HuH-7.5 (cell line): ENCODE results near the gene CYP2A13.
"Not testable (repeated sequence)": the region's sequence is repeated elsewhere in the genome, so short reads cannot be mapped to it uniquely, and the experiment has no call there.

Source experiments
- DNase-seq: peaks from one replicate; pipeline ENCODE4 v3.0.0; 2011; ENCODE audit warnings: low spot score

The CYP2A13 gene, protein sequence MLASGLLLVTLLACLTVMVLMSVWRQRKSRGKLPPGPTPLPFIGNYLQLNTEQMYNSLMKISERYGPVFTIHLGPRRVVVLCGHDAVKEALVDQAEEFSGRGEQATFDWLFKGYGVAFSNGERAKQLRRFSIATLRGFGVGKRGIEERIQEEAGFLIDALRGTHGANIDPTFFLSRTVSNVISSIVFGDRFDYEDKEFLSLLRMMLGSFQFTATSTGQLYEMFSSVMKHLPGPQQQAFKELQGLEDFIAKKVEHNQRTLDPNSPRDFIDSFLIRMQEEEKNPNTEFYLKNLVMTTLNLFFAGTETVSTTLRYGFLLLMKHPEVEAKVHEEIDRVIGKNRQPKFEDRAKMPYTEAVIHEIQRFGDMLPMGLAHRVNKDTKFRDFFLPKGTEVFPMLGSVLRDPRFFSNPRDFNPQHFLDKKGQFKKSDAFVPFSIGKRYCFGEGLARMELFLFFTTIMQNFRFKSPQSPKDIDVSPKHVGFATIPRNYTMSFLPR

DNA sequence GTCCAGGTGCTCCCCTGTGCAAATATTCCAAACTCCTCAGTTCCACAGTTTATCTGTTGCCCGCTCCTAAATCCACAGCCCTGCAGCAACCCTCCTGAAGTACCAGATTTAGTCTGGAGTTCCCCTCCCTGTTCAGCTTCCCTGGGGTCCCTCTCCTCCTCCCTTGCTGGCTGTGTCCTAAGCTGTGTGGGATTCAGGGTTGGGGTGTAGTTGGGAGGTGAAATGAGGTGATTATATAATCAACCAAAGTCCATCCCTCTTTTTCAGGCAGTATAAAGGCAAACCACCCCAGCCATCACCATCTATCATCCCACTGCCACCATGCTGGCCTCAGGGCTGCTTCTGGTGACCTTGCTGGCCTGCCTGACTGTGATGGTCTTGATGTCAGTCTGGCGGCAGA, at the start of gene CYP2A13:
TSS of gene CYP2A13 (plus strand) at position 301 of the 400 bp plus-strand sequence. CDS start at position 322, 21 bp downstream.
- no peak for DNase-seq

DNA sequence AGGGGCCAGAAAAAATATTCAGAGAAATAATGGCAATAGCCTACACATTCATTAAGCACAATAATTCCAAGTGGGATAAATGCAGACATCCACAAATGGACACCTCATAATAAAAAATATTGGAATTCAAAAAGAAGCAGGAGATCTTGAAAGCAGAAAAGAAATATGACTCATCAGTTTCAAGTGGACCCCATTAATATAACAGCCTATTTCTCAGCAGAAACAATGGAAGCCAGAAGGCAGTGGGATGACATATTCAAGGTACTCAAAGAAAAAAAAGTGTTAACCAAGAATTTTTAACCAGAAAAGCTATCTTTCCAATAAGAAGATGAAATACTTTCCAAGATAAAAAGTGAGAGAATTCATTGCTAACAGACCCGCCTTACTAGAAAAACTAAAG, 48.4 kb upstream of the CYP2A13 start:
- DNase-seq, result no peak

DNA sequence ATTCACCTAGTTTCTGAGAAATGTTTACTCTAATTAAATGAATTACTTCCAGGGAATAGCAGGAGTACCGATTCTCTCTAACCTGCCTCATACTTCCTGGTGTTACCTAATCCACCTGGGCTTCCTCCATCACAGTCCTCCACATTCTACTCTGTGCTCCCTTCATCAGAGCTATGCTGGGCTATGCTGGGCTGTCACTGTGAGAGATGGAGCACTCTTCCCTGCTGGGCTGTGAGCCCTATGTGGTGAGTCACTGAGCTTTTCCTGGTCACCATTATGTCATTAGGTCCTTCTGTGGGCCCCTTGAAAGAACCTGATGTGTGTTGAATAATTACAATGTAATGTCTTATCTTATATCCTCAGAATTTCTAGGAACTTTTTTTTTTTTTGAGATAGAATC, 43.2 kb upstream of the CYP2A13 start:
- not testable (repeated sequence) for DNase-seq

DNA sequence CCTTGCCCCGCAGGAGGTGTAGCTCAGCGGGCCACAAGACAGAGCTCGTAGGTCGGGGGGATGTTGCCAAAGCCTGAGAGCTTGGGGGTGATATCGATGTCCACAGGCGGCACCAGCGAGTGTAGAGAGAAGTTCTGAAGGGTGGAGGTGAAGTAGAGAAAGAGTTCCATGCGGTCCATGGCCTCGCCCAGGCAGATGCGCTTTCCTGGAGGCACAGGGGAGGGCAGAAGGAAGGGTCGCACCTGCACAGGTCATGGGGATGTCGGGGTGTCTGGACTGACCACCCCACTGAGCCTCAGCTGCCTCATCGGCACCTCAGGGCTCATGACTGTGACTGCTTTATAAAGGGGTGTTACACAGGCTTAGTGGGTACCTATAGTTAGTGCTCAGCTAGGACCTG, 37.8 kb upstream of the CYP2A13 start:
- no peak for DNase-seq

DNA sequence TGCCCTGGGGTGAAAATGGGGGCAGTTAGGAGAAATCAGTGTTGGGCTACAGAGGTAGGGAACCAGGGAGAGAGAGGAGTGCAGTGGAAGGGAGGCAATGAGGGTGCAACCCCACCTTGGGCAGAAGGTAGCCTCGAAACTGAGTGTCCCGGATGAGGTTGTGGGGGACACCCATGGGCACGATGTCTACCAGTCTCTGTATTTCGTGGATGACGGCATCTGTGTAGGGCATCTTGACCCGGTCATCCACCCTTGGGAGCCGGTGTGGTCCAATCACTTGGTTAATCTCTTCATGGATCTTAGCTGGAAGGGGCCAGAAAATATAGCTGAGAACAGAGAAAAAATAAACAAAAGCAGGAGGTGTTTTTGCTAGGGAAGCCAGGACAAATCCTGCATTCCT, 36.1 kb upstream of the CYP2A13 start:
- DNase-seq, result not testable (repeated sequence)

DNA sequence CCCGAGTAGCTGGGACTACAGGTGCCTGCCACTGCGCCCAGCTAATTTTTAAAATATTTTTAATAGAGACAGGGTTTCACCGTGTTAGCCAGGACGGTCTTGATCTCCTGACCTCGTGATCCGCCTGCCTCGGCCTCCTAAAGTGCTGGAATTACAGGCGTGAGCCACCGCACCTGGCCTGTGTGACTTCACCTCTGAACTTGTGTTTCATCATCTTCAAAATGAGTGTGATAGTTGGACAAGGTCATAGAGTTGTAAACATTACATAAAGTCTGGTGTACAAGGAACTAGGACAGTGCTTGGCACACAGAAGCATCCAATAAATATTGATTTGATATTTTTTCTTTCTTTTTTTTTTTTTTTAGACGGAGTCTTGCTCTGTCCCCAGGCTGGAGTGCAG, 34.9 kb upstream of the CYP2A13 start:
- not testable (repeated sequence) for DNase-seq

DNA sequence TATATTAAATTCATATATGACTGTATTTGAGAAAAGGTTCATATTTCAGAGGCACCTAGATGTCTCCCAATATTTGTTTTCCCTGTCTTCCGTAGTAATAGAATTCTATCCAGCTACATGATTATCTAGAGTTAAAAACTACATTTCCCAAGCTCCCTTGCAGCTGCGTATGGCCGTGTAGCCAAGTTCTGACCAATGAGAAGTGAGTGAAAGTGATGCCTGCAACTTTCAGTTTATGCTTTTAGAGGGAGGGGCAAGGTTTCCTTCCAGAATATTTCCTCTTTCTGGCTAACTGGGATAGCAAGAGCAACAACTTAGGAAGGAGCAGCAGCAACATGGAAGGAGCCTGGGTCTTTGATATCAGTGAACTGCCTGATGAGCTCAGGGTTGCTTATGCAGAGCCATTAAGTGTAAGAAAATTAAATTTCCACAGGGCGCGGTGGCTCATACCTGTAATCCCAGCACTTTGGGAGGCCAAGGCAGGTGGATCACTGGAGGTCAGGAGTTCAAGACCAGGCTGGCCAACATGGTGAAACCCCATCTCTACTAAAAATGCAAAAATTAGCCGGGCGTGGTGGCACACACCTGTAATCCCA, 23.2 kb upstream of the CYP2A13 start:
- no peak for DNase-seq

DNA sequence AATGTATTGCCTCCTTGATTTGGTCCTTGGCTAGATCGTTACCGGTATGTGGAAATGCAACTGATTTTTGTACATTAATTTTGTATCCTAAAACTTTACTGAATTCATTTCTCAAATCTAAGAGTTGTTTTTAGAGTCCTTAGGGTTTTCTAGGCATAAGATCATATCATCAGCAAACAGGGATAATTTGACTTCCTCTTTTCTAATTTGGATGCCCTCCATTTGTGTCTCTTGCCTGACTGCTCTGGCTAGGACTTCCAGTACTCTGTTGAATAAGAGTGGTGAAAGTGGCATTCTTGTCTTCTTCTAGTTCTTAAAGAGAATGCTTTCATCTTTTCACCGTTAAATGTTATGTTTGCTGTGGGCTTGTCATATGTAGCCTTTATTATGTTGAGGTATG, 12.0 kb upstream of the CYP2A13 start:
- DNase-seq, result no peak

DNA sequence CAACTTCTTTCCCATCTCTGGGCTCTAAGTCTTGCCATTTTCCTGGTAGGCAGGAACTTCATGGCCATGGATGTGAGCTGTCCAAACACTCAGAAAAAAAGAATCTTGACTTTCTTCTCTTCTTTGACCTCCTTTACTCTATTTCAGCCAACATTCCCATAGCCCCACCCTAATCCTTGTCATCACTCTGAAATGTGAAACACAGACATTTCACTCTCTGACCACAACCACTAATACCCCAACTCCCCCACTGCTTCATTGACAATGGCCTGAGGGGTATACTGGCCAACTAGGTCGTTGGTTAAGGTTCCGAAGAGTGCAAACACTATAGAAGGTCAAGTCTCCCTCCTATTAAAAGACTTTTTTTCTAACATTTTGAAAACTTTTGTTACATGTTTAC, 4.7 kb upstream of the CYP2A13 start:
- no peak for DNase-seq

DNA sequence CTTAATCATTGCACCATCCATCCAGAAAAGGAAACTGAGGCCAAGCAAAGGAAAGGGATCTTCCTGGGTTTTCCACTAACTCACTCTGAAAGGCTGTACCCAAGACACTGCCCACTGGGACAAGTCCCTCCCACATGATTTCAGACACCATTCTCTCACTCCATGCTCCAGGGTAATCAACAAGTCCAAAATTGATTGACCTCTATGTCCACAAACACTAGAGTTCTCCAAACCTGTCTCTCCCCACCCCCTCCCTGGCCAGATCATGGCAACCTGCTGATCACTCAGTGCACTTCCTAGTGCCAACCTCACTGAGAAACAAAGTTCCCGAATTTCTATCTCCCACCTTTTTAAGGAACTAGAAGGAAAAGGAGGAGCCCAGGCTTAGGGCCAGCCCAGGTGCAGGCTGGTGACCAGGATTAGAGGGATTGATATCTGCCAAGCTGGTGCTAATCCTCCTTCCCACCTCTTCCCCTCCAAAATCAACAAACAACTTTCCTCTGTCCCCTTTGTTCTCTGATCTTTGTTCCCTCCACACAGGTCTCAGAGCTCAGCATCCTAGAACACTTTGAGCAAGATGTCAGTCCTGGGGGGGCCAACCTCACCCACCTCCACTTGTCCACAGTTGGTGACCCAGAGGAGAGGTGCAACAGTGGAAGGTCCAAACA, 2.4 kb upstream of the CYP2A13 start:
- DNase-seq, result no peak

DNA sequence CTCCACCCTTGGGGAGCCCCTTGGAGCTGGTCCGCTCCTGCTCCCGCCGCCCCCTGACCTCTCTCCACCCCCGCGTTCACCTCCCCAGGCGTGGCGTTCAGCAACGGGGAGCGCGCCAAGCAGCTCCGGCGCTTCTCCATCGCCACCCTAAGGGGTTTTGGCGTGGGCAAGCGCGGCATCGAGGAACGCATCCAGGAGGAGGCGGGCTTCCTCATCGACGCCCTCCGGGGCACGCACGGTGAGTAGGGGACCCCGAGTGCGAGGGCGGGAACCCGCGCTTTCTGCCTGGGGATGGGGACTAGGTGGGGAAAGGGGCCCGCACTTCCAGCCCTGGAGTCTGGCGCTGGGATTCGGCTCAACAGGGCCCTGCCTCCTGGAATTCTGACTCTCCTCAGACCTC, 1.7 kb downstream of the CYP2A13 start:
- no peak for DNase-seq

DNA sequence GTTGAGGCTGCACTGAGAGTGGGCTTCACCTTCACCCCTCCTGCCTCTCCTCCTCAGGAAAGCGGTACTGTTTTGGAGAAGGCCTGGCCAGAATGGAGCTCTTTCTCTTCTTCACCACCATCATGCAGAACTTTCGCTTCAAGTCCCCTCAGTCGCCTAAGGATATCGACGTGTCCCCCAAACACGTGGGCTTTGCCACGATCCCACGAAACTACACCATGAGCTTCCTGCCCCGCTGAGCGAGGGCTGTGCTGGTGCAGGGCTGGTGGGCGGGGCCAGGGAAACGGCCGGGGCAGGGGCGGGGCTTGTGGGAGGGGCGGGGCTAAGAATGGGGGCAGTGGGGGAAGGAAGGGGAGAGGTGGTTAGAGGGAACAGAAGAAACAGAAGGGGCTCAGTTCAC, 7.5 kb downstream of the CYP2A13 start:
- DNase-seq, result no peak

DNA sequence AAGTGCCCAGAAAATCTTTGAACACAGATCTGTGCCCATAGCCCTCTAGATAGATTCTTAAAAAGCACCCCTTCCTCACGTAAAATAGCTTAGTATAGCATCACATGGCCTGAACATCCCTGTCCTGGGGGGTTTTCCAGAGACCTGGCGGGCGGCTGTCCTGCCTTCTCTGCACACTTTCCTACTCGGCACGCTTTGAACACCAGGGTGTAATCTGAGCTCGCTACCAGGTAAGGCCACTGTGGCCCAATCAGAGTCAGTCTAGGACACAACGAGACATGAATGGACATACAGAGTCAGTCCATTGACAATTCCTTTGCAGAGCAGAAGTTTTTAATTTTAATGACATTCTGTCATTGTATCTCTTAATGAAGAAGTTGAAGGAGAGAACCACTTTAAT, 8.1 kb downstream of the CYP2A13 start:
- no peak for DNase-seq

DNA sequence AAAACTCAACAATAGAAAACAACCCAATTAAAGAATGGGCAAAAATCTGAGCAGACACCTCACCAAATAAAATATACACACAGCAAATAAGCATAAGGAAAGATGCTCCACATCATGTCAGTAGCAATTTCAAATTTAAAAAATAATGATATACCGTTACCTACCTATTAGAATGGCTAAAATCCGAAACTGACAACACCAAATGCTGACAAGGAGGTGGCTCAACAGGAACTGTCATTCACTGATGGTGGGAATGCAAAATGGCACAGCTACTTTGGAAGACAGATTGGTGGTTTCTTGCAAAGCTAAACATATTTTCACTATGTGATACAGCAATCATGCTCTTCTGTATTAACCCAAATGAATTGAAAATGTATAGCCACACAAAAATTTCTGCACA, 9.1 kb downstream of the CYP2A13 start:
- no peak for DNase-seq

DNA sequence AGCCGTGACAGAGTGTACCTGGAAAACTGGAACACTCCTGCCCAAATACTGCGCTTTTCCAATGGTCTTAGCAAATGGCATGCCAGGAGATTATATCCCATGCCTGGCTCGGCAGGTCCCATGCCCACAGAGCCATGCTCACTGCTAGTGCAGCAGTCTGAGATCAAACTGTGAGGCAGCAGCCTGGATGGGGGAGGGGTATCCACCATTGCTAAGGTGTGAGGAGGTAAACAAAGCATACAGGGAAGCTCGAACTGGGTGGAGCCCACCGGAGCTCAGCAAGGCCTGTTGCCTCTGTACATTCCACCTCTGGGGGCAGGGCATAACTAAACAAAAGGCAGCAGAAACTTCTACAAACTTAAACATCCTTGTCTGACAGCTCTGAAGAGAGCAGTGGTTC, 10.5 kb downstream of the CYP2A13 start:
- DNase-seq, result no peak

DNA sequence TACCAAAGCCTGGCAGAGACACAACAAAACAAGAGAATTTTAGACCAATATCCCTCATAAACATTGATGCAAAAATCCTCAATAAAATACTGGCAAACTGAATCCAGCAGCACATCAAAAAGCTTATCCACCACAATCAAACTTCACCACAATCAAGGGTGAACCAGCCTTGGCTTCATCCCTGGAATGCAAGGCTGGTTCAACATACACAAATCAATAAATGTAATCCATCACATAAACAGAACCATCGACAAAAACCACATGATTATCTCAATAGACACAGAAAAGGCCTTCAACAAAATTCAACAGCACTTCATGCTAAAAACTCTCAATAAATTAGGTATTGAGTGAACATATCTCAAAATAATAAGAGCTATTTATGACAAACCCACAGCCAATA, 14.0 kb downstream of the CYP2A13 start:
- DNase-seq, result not testable (repeated sequence)

DNA sequence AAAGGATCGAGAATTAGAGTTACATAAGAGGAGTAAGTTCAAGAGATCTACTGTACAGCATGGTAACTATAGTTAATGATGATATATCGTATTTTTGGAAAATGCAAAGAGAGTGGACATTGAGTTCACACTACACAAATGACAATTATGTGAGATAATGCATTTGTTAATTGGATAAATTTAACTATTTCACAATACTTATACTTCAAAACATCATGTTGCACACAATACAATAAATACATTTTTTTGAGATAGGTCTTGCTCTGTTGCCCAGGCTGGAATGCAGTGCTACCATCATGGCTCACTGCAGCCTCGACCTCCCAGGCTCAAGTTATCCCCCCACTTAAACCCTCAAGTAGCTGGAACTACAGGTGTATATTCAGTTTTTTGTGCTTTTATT, 17.9 kb downstream of the CYP2A13 start:
- no peak for DNase-seq

DNA sequence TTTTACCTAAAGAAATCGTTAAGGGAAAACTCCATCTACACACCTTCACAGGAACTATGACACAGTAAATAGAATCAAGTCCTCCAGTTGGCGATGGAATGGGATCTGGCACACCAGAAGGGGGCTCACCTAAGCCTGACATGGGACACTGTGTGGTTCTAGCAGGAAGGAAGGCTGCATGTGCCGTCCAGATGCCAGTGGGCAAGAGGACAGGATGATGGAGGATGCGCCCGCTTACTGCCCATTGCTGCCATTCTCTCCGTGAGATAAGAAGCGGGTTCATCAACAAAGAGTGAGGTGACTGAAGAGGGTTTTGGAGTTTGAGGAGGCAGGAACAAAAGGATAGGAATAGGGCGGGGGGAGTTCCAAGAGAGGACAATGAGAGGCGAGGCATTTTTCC, 23.0 kb downstream of the CYP2A13 start:
- DNase-seq, result no peak

DNA sequence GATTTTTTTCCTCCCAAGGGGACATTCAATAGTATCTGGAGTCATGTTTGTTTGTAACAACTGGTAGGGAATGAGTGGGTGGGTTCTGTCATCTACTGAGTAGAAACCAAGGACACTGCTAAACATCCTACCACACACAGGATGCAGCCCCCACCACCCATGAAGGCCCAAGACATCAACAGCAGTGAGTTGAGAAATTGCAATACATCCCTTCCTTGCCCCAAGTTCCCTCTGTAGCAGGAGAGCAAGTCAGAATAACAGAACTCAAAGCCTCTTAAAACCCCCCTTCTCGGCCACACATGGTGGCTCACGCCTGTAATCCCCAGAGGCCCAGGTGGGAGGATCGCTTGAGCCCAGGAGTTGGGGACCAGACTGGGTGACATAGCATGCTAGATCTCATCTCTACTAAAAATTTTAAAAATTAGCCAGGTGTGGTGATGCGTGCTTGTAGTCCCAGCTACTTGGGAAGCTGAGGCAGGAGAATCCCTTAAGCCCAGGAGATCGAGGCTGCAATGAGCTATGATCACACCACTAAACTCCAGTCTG, 23.6 kb downstream of the CYP2A13 start:
- no peak for DNase-seq

DNA sequence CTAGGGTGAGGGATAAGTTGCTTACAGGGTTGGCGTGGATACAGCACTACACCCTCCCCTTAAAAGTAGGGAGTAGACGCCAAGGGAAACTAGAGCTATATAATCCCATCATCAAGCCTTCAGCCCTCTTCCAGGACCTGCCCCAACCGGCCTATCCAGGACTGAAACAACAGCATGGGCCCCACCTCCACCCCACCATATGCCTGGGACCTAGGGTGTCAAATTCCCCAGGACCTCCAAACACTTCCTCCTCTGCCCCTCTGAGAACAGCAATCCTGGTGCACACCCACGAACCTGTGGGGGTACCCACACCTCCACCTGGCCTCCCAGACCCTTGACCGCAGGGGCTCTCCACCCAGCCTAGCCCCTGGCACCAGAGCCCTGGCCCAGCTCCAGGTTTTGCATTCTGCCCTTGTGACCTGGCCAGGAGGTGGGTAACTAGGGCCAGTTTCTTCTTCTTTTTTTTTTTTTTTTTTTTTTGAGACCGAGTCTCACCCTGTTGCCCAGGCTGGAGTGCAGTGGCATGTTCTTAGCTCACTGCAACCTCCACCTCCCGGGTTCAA, 24.6 kb downstream of the CYP2A13 start:
- DNase-seq, result no peak

DNA sequence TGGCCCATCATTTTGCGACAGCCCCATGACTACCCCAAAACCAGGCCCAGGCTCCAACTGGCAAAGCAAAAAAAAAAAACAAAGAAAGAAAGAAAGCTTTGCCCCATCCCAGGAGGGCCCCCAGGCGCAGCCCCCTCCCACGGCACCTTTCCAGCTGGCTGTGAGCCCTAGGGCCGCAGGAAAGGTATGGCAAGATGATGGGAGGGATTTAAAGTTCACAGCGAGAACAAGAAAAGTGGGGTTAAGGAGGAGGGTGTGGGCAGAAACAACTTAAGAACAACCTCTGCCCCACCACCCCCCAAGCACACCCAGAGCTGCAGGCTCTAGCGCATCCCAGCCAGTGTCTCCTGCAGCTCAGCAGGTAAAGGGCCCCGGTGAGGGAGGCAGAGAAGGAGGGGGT, 25.9 kb downstream of the CYP2A13 start, which contains the start of gene CYP2F1:
TSS of gene CYP2F1 (plus strand) at position 301 of the 400 bp plus-strand sequence. CDS start 1,757 bp downstream, outside the sequence.
- no peak for DNase-seq

DNA sequence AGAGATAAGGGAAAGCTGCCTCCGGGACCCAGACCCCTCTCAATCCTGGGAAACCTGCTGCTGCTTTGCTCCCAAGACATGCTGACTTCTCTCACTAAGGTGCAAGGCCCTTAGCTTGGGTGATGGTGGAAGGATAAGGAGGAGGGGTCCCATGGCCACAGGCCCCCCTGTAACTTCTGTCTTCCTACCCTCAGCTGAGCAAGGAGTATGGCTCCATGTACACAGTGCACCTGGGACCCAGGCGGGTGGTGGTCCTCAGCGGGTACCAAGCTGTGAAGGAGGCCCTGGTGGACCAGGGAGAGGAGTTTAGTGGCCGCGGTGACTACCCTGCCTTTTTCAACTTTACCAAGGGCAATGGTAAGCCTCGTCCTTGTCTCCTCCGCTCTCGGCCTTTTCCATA, 28.0 kb downstream of the CYP2A13 start:
- DNase-seq, result no peak
